GM12873 (cell line): Measurements from ENCODE around the gene TMEM8B.

ENCODE experiments used
- CTCF ChIP-seq: IDR thresholded peaks from 2 replicates; pipeline ENCODE4 v1.5.1; 2012; ENCODE audit warnings: low read depth, mild to moderate bottlenecking, moderate library complexity, low read length, control low read depth; ENCODE audit not compliant: insufficient read depth; ENCODE audit errors: missing control alignments

Gene TMEM8B

GRCh38 chr9:35827486-35827885, 1.5 kb upstream of the TMEM8B start:
- TF ChIP-seq CTCF: no peak

DNA sequence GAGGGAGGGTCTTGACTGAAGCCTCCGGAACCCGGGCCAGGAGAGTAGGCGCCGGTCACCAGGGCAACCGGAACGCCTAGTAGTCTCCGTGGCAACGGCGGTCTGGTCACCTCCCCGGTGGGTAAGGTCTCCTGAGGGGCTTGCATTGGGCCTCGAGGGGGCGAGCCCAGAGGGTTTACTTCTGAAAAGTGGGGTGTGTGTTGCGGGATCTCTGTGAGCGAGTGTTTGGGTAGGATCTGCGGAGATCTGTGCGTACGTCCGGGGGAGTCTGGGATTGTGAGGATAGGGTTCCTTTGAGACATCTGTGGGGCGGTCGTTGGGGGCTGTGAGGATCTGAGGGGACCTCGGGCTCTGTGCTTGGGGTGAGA, 328 bp upstream of the TMEM8B start, which contains the start of gene FAM221B:
Gene FAM221B (minus strand): TSS at position 17 of the 368 bp plus-strand sequence. CDS start 2,571 bp downstream, outside the sequence.
- no peak for TF ChIP-seq CTCF

- TF ChIP-seq CTCF: no peak
Measured at GRCh38 chr9:35829764-35830096, 702 bp downstream of the TMEM8B start.

GRCh38 chr9:35831040-35831439, 2.0 kb downstream of the TMEM8B start:
- no peak for TF ChIP-seq CTCF

DNA sequence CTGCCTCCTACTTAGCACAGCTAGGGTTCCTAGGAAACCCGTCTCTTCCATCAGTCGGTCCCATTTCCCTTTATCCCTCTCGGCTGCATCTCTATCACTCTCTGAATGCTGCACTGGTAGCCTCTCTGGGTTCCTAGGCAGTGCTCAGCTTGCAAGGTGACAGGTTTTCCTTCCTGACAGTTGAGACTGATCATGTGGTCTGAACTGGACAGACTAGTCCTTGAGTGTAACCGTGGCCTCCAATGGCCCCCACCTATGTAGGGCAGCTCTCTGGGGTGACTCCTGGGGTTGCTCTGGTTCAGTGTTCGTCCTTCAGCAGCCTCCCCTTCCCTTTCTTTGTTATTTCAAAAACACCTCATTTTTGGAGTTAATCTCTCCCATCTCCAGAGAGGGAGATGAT, 3.8 kb downstream of the TMEM8B start:
- no peak for TF ChIP-seq CTCF

DNA sequence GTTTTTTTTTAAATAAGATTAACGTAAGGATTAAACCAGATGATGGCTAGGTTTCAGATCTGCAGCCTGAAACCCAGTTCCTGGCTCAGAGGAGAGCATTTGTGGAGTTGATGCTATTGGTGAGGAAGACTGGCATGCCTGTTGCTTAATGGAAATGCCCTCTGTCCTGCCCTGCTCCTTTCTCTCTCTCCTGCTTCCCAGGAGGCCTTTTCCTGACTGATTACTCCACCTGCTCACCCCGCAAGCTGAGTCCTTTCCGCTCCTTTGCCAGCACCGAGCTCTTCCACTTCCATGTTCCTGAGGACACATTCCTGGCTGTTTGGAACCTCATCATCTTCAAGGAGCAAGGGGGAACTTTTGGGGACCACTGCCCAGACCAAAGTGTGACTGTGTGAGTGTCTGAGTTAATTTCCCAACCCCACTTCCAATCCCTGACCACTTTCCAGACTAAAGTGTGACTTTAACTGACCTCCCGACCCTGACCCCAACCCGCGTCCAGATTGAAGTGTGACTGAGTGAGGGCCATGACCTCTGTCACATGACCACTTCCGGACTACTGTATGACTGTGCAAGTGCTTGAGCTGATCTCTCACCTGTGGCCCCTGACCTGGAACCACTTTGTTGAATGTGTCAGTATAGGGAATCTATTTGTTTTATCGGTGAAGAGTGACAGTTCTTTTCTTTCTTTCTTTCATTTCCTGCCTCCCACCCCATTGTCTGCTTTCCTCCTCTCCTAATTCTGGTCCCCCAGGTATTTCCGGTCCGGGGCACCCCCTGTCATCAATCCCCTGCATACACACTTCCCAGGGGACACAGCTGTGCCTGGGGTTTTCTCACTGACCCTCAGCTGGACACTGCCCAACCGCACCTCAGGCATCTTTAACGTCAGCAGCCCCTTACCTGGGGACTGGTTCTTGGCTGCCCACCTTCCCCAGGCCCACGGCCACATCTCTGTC, 5.5 kb downstream of the TMEM8B start:
- no peak for TF ChIP-seq CTCF

DNA sequence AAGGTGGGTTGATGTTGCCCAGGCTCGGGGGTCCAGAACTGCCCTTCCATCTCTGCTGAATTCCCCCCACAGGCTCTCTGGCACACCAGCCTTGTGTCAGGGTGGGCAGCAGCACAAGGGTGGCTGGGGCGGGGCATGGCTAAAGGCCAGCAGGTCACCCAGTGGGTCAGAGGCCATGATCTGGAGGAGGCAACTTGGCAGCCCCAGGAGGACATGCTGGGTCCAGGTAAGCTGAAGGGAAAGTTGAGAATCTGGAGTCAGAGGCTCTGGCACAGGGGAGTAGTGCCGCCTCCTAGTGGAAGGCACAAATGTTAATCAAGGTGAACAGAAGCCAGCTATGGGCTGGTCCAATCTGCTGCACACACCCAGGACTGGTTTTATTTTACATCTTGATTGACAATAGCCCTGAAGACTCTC, 6.2 kb downstream of the TMEM8B start:
- peak; percentile 48 for TF ChIP-seq CTCF
